ENCODE measurements around the gene TRIM67. TPM values are rescaled to one million over a fixed set of nuclear protein-coding genes. Genes with fewer than 3 reads are reported as not detected.
A peak's percentile ranks its signal among the peaks of the same experiment; 100 is the strongest.

TRIM67 gene
- total and polyA plus RNA-seq, 9 of the 15 experiments (the other 6 are each of a cell fraction or from before 2014, with no cell fraction given): 0.04 to 0.60 (median 0.31) TPM

DNA sequence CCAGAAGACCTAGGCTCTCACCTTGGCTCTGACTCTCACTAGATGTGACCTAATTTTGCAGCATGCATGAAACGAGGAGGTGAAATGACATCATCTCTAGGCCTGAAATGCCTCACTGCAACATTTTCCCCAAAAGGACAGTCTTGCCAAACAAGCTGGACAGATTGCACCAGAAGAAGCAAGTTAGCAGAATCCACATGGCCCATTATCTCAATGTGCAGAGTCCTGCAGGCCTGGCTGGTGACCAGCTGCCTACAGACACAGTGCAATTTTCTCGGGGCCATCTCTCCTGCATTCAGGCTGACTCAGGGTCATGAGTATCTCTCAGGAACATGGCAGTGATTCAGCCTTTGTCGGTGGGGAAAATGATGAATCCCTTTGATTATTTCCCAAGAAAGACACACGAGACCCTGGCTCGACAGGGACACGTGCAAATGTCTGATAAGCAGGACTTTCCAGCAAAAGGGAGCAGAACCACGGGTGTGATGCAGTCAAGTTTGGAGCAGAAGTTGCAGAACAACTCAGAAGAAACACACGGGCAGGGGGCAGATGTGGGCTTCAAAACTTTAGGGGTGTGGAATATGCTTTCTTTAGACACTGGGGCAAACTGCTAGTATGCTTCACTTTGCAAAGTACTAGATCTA lies 38.7 kb downstream of the TRIM67 start (continued):
- TF ChIP-seq, protein P1, sequence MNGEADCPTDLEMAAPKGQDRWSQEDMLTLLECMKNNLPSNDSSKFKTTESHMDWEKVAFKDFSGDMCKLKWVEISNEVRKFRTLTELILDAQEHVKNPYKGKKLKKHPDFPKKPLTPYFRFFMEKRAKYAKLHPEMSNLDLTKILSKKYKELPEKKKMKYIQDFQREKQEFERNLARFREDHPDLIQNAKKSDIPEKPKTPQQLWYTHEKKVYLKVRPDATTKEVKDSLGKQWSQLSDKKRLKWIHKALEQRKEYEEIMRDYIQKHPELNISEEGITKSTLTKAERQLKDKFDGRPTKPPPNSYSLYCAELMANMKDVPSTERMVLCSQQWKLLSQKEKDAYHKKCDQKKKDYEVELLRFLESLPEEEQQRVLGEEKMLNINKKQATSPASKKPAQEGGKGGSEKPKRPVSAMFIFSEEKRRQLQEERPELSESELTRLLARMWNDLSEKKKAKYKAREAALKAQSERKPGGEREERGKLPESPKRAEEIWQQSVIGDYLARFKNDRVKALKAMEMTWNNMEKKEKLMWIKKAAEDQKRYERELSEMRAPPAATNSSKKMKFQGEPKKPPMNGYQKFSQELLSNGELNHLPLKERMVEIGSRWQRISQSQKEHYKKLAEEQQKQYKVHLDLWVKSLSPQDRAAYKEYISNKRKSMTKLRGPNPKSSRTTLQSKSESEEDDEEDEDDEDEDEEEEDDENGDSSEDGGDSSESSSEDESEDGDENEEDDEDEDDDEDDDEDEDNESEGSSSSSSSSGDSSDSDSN (IDR thresholded peaks at IDR 0.05; ENCODE audit: borderline replicate concordance in 1 of 2, low read depth in 2 of 2, low read length in 2 of 2): peak in 1 of 2 experiments; percentile 22; a peak in 1 of 4 replicates
- TF ChIP-seq CBFB (CRISPR knock-in tag; IDR thresholded peaks at IDR 0.05) (no peak), NR2C2 (CRISPR knock-in tag; IDR thresholded peaks at IDR 0.05) (no peak), NR2C2 (tag; IDR thresholded peaks at IDR 0.05) (peak; percentile 48), MAZ (CRISPR knock-in tag; conservative IDR thresholded peaks at IDR 0.05 in 1 of 2, IDR thresholded peaks at IDR 0.05 in 1 of 2) (peak in 1 of 2 experiments; percentile 54; a peak in 3 of 4 replicates), COPS2 (conservative IDR thresholded peaks at IDR 0.05) (no peak), CCNT2 (IDR thresholded peaks at IDR 0.05; ENCODE audit: borderline replicate concordance, extremely low read depth, insufficient read length, low read depth, low read length) (peak; percentile 69), GATAD2A (IDR thresholded peaks at IDR 0.05) (0 out of 2 replicates have a peak, but pooled peaks have one; percentile 64), HNRNPK (IDR thresholded peaks at IDR 0.05; ENCODE audit: low read depth, low read length, poor library complexity, severe bottlenecking) (no peak), ARNT (IDR thresholded peaks at IDR 0.05) (peak; percentile 76 to 90; a peak in 3 of 4 replicates), DIDO1 (tag; IDR thresholded peaks at IDR 0.05; ENCODE audit: low read depth) (peak; percentile 20; the same call in 1 of the 2 replicates), GATA2 (CRISPR knock-in tag; IDR thresholded peaks at IDR 0.05) (peak; percentile 93), THRAP3 (IDR thresholded peaks at IDR 0.05; ENCODE audit: borderline replicate concordance) (no peak), HLTF (IDR thresholded peaks at IDR 0.05) (peak; percentile 81; the same call in 1 of the 2 replicates)
- TF ChIP-seq, protein P2, sequence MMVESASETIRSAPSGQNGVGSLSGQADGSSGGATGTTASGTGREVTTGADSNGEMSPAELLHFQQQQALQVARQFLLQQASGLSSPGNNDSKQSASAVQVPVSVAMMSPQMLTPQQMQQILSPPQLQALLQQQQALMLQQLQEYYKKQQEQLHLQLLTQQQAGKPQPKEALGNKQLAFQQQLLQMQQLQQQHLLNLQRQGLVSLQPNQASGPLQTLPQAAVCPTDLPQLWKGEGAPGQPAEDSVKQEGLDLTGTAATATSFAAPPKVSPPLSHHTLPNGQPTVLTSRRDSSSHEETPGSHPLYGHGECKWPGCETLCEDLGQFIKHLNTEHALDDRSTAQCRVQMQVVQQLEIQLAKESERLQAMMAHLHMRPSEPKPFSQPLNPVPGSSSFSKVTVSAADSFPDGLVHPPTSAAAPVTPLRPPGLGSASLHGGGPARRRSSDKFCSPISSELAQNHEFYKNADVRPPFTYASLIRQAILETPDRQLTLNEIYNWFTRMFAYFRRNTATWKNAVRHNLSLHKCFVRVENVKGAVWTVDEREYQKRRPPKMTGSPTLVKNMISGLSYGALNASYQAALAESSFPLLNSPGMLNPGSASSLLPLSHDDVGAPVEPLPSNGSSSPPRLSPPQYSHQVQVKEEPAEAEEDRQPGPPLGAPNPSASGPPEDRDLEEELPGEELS (CRISPR knock-in tag; IDR thresholded peaks at IDR 0.05; ENCODE audit: borderline replicate concordance): peak; percentile 85; the same call in 1 of the 2 replicates
- TF ChIP-seq, protein P3, sequence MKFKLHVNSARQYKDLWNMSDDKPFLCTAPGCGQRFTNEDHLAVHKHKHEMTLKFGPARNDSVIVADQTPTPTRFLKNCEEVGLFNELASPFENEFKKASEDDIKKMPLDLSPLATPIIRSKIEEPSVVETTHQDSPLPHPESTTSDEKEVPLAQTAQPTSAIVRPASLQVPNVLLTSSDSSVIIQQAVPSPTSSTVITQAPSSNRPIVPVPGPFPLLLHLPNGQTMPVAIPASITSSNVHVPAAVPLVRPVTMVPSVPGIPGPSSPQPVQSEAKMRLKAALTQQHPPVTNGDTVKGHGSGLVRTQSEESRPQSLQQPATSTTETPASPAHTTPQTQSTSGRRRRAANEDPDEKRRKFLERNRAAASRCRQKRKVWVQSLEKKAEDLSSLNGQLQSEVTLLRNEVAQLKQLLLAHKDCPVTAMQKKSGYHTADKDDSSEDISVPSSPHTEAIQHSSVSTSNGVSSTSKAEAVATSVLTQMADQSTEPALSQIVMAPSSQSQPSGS (CRISPR knock-in tag; IDR thresholded peaks at IDR 0.05): no peak
- TF ChIP-seq, protein P4, sequence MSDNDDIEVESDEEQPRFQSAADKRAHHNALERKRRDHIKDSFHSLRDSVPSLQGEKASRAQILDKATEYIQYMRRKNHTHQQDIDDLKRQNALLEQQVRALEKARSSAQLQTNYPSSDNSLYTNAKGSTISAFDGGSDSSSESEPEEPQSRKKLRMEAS (CRISPR knock-in tag; IDR thresholded peaks at IDR 0.05): peak; percentile 97
- TF ChIP-seq, protein P5, sequence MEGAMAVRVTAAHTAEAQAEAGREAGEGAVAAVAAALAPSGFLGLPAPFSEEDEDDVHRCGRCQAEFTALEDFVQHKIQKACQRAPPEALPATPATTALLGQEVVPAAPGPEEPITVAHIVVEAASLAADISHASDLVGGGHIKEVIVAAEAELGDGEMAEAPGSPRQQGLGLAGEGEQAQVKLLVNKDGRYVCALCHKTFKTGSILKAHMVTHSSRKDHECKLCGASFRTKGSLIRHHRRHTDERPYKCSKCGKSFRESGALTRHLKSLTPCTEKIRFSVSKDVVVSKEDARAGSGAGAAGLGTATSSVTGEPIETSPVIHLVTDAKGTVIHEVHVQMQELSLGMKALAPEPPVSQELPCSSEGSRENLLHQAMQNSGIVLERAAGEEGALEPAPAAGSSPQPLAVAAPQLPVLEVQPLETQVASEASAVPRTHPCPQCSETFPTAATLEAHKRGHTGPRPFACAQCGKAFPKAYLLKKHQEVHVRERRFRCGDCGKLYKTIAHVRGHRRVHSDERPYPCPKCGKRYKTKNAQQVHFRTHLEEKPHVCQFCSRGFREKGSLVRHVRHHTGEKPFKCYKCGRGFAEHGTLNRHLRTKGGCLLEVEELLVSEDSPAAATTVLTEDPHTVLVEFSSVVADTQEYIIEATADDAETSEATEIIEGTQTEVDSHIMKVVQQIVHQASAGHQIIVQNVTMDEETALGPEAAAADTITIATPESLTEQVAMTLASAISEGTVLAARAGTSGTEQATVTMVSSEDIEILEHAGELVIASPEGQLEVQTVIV (CRISPR knock-in tag; IDR thresholded peaks at IDR 0.05; ENCODE audit: borderline replicate concordance): no peak

Data from K562 (cell line).